Activated CD4-positive, alpha-beta memory T cell treated with anti-CD3 and anti-CD28 coated beads, Interleukin-2, amount 10 ng/mL, durations not matched to agents 7 days and 5 days (primary cell): ENCODE data around the gene CFAP221. TPM values are rescaled to one million over a fixed set of nuclear protein-coding genes. Genes with fewer than 3 reads are reported as not detected.

ENCODE experiments used
- total RNA-seq, 2 experiments: library from RNA; stranded (reverse); gene quantifications; one replicate each; pipeline ENCODE4 v1.2.3, GENCODE V29; 2021

The CFAP221 gene
- total RNA-seq, 2 experiments from 2014 or later: not detected

Other genes with a start within 250 kb of the CFAP221 start
- gene C2orf76, start 177.6 kb upstream of the CFAP221 start, total RNA-seq: 1 to 10 TPM; 6.9 to 7.1 TPM
- 100 to 1,000 TPM; 142 to 150 TPM for gene DBI, start 177.5 kb upstream of the CFAP221 start, total RNA-seq
- gene TMEM37, start 112.6 kb upstream of the CFAP221 start, total RNA-seq: not detected
- not detected for gene SCTR, start 20.0 kb upstream of the CFAP221 start, total RNA-seq
- 1 to 10 TPM; 8.3 to 8.5 TPM for gene TMEM177, start 134.8 kb downstream of the CFAP221 start, total RNA-seq
- 10 to 100 TPM; 78.7 to 84.5 TPM for gene PTPN4, start 215.5 kb downstream of the CFAP221 start, total RNA-seq